Occipital lobe (tissue), 2 donors: ENCODE data around the gene SIRT5. TPM values are rescaled to one million over a fixed set of nuclear protein-coding genes. Genes with fewer than 3 reads are reported as not detected.
A peak's percentile ranks its signal among the peaks of the same experiment; 100 is the strongest.

ENCODE experiments used
- DNase-seq: peaks from one replicate; lab custom pipeline; 2025; lab: John Stamatoyannopoulos, UW
- total RNA-seq: library from RNA; depleted of rRNA; stranded (reverse); fragments of >200 nt; gene quantifications from one replicate; pipeline ENCODE4 v1.2.3, GENCODE V29; 2014

Gene SIRT5
- total RNA-seq, 1 donor from 2014 or later = 23.2 TPM

GRCh38 chr6:13586603-13587542 is 12.5 kb downstream of the SIRT5 start:
- no peak for DNase-seq

GRCh38 chr6:13589801-13590200 is 15.4 kb downstream of the SIRT5 start:
- DNase-seq = no peak

GRCh38 chr6:13590574-13591153 is 16.3 kb downstream of the SIRT5 start:
- no peak for DNase-seq

GRCh38 chr6:13591205-13591921 is 17.0 kb downstream of the SIRT5 start:
- DNase-seq = no peak

- no peak for DNase-seq
Measured at GRCh38 chr6:13593103-13593502, 18.7 kb downstream of the SIRT5 start.

GRCh38 chr6:13593720-13594119 is 19.3 kb downstream of the SIRT5 start:
- no peak for DNase-seq

- no peak for DNase-seq
Measured at GRCh38 chr6:13597073-13597472, 22.7 kb downstream of the SIRT5 start.

GRCh38 chr6:13600036-13600435 is 25.6 kb downstream of the SIRT5 start:
- DNase-seq = no peak

- DNase-seq = no peak
Measured at GRCh38 chr6:13604135-13604534, 29.7 kb downstream of the SIRT5 start.

- no peak for DNase-seq
Measured at GRCh38 chr6:13604546-13605416, 30.4 kb downstream of the SIRT5 start.

GRCh38 chr6:13605634-13606033 is 31.2 kb downstream of the SIRT5 start:
- DNase-seq = no peak

GRCh38 chr6:13611715-13612114 is 37.3 kb downstream of the SIRT5 start:
- DNase-seq = no peak

GRCh38 chr6:13613029-13613594 is 38.7 kb downstream of the SIRT5 start:
- DNase-seq = no peak

GRCh38 chr6:13614126-13614925 is 39.9 kb downstream of the SIRT5 start:
- peak; percentile 70 for DNase-seq

GRCh38 chr6:13614926-13615791 is 40.8 kb downstream of the SIRT5 start, which contains the start of gene NOL7:
Gene NOL7, plus strand, starts transcription at chr6:13615335. Its CDS starts 24 bp downstream, at chr6:13615359.
- DNase-seq = peak; percentile 96

GRCh38 chr6:13615792-13616120 is 41.4 kb downstream of the SIRT5 start:
- no peak for DNase-seq

- DNase-seq = no peak
Measured at GRCh38 chr6:13617066-13617465, 42.7 kb downstream of the SIRT5 start.

GRCh38 chr6:13624871-13625288 is 50.5 kb downstream of the SIRT5 start:
- DNase-seq = no peak
